ENCODE results near the gene KANSL1.

GRCh38 chr17:46143827-46144236 lies 49.4 kb downstream of the KANSL1 start:
- no peak for TF ChIP-seq CTCF (IDR thresholded peaks at IDR 0.05; ENCODE audit: low read depth, low read length, poor library complexity, severe bottlenecking)
- no peak for TF ChIP-seq EZH2phosphoT487 (IDR thresholded peaks at IDR 0.05; ENCODE audit: borderline replicate concordance, low read length)

All from DOHH2 (cell line).